Trophoblast cell (in vitro differentiated cells and primary cell): ENCODE measurements around the gene PLIN4.
"Not testable (repeated sequence)": the region's sequence is repeated elsewhere in the genome, so short reads cannot be mapped to it uniquely, and the experiment has no call there.

Experiments
- DNase-seq, 2 donors: peaks; one replicate each; pipeline ENCODE4 v3.0.0-alpha.2; 2016
- H2AFZ ChIP-seq: 2 replicates; pipeline ENCODE4 v1.6.1; 2013; ENCODE audit warnings: low read length, moderate library complexity, mild to moderate bottlenecking; ENCODE audit not compliant: insufficient read depth, poor library complexity
- H2AK5ac ChIP-seq: 2 replicates; pipeline ENCODE4 v1.6.1; 2013; ENCODE audit warnings: mild to moderate bottlenecking, low read length
- H2BK120ac ChIP-seq: 2 replicates; pipeline ENCODE4 v1.6.1; 2013; ENCODE audit warnings: low read length, mild to moderate bottlenecking, moderate library complexity; ENCODE audit not compliant: insufficient read depth, poor library complexity
- H2BK12ac ChIP-seq: 2 replicates; pipeline ENCODE4 v1.6.1; 2013; ENCODE audit warnings: mild to moderate bottlenecking, low read length, moderate library complexity
- H2BK5ac ChIP-seq: 2 replicates; pipeline ENCODE4 v1.6.1; 2013; ENCODE audit warnings: low read length, low read depth, moderate library complexity, mild to moderate bottlenecking; ENCODE audit not compliant: poor library complexity
- H3K14ac ChIP-seq: 2 replicates; pipeline ENCODE4 v1.6.1; 2013; ENCODE audit warnings: mild to moderate bottlenecking, low read length
- H3K18ac ChIP-seq: 2 replicates; pipeline ENCODE4 v1.6.1; 2013; ENCODE audit warnings: mild to moderate bottlenecking, low read length
- H3K23ac ChIP-seq: 2 replicates; pipeline ENCODE4 v1.6.1; 2013; ENCODE audit warnings: low read length
- H3K27ac ChIP-seq: 2 replicates; pipeline ENCODE4 v1.5.1; 2013; ENCODE audit warnings: low read depth, mild to moderate bottlenecking, inconsistent platforms, low read length, moderate library complexity
- H3K27me3 ChIP-seq: 2 replicates; pipeline ENCODE4 v1.6.1; 2013; ENCODE audit warnings: inconsistent platforms, mild to moderate bottlenecking, low read length, moderate library complexity; ENCODE audit not compliant: insufficient read depth
- H3K36me3 ChIP-seq, 2 experiments: 1 replicate in 1 of 2; 2 replicates in 1 of 2; pipeline ENCODE4 v1.6.1; 2013; ENCODE audit warnings: low read length in 2 of 2, mild to moderate bottlenecking in 2 of 2, moderate library complexity in 1 of 2; ENCODE audit not compliant: insufficient read depth in 2 of 2, control insufficient read depth in 1 of 2
- H3K4ac ChIP-seq: 2 replicates; pipeline ENCODE4 v1.6.1; 2013; ENCODE audit warnings: low read depth, mild to moderate bottlenecking, low read length, moderate library complexity
- H3K4me1 ChIP-seq, 2 experiments: 1 replicate in 1 of 2; 2 replicates in 1 of 2; pipeline ENCODE4 v1.6.1; 2013; ENCODE audit warnings: low read length in 2 of 2, mild to moderate bottlenecking in 2 of 2, moderate library complexity in 1 of 2; ENCODE audit not compliant: insufficient read depth in 2 of 2, control insufficient read depth in 1 of 2
- H3K4me2 ChIP-seq: 2 replicates; pipeline ENCODE4 v1.6.1; 2013; ENCODE audit warnings: inconsistent platforms, mild to moderate bottlenecking, low read length, moderate library complexity
- H3K4me3 ChIP-seq: 2 replicates; pipeline ENCODE4 v1.5.1; 2013; ENCODE audit warnings: mild to moderate bottlenecking, low read depth, low read length, inconsistent platforms
- H3K79me1 ChIP-seq: one replicate; pipeline ENCODE4 v1.6.1; 2013; ENCODE audit warnings: low read length
- H3K79me2 ChIP-seq: 2 replicates; pipeline ENCODE4 v1.6.1; 2013; ENCODE audit warnings: low read length, mild to moderate bottlenecking; ENCODE audit not compliant: control insufficient read depth, insufficient read depth, poor library complexity
- H3K9ac ChIP-seq: 2 replicates; pipeline ENCODE4 v1.6.1; 2013; ENCODE audit warnings: mild to moderate bottlenecking, low read length
- H3K9me3 ChIP-seq: 2 replicates; pipeline ENCODE4 v1.6.1; 2013; ENCODE audit warnings: low read depth, mild to moderate bottlenecking, control low read depth, inconsistent platforms, low read length; ENCODE audit not compliant: insufficient read depth
- H4K12ac ChIP-seq: 2 replicates; pipeline ENCODE4 v1.6.1; 2013; ENCODE audit warnings: low read depth, mild to moderate bottlenecking, low read length, moderate library complexity
- H4K8ac ChIP-seq: 2 replicates; pipeline ENCODE4 v1.6.1; 2013; ENCODE audit warnings: low read depth, mild to moderate bottlenecking, low read length, moderate library complexity
- H4K91ac ChIP-seq: one replicate; pipeline ENCODE4 v1.6.1; 2013; ENCODE audit warnings: low read depth, mild to moderate bottlenecking, low read length, moderate library complexity
- WGBS: extraction: QIAGEN DNeasy Blood & Tissue Kit; methylation state at CpG from one replicate; pipeline ENCODE4 v1.1.7; 2013; ENCODE audit warnings: missing lambda C conversion rate; ENCODE audit not compliant: insufficient read length, insufficient coverage; ENCODE audit errors: extremely low coverage; 5-methylcytosine and 5-hydroxymethylcytosine counted together

PLIN4 gene

DNA sequence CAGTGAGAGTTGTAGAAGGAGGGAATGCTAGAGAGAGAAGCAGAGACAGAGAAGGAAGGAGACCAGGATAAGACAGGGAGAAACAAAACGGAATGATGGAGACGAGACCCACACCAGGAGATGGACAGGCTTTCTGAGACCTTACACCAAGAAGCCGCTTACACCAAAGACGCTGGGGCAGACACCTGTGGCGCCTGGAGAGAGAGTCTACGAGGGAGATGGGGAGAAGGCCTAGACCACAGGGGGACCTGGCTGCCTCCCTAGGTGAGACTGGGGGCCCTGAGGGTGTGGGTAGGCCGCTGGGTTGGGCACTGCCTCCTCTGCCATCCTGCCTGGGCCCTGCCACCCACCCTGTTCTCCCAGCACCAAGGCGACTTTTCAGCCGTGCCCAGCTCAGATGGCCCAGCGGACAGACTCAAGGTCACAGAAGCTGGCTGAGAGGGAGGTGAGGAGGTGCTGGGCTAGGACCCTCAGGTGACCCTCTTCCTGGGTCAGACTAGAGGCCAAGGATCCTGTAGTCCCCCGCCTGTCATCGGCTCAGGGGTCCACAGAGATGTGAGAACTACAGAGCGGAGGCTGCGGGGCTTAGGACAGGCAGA lies 11.7 kb upstream of the PLIN4 start:
- no peak overlapping the region for H2AFZ ChIP-seq
- H2BK5ac ChIP-seq: no peak overlapping the region
- no peak overlapping the region for H4K91ac ChIP-seq
- DNase-seq: no peak
- H3K9ac ChIP-seq: no peak overlapping the region
- H2AK5ac ChIP-seq: no peak overlapping the region
- no peak overlapping the region for H3K23ac ChIP-seq
- H4K12ac ChIP-seq: no peak overlapping the region
- H3K4me3 ChIP-seq: no peak overlapping the region
- H3K27me3 ChIP-seq: peaks cover 3% of the 10 kb centered on the region
- H3K14ac ChIP-seq: no peak overlapping the region
- WGBS: no CpG with 5 or more reads among the region's 14 CpGs
- H2BK120ac ChIP-seq: no peak overlapping the region
- no peak overlapping the region for H2BK12ac ChIP-seq
- no peaks in the 10 kb centered on the region for H3K36me3 ChIP-seq
- H4K8ac ChIP-seq: no peak overlapping the region
- H3K4ac ChIP-seq: no peak overlapping the region
- peaks cover 4% of the 10 kb centered on the region for H3K9me3 ChIP-seq
- H3K4me1 ChIP-seq: peaks cover 0 to 5% of the 10 kb centered on the region in 2 experiments
- no peak overlapping the region for H3K4me2 ChIP-seq
- no peak overlapping the region for H3K27ac ChIP-seq
- no peaks in the 10 kb centered on the region for H3K79me2 ChIP-seq
- no peak overlapping the region for H3K18ac ChIP-seq
- no peaks in the 10 kb centered on the region for H3K79me1 ChIP-seq

DNA sequence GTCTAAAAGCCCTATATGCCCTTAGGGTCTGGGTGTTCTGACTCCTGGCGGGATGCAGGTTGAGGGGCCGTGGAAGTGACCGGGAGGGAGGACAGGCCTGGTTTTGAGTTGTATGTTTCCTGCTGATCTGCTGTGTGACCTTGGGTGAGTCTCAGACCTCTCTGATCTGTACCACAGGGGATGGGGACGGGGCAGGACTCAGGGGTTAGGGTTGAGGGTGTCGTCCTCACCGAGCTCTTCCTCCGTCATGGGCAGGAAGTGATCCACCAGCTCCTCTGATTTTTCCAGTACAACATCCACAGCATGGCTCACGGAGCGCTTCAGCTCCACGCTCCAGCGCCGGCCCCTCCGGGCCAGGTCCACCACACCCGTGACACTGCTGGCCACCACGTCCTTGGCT lies 10.6 kb upstream of the PLIN4 start:
- H3K79me2 ChIP-seq: no peaks in the 10 kb centered on the region
- H4K12ac ChIP-seq: no peak overlapping the region
- no peaks in the 10 kb centered on the region for H3K4me1 ChIP-seq
- no peaks in the 10 kb centered on the region for H3K79me1 ChIP-seq
- no peak overlapping the region for H2BK5ac ChIP-seq
- H3K23ac ChIP-seq: no peak overlapping the region
- no peak overlapping the region for H3K4me2 ChIP-seq
- no CpG with 5 or more reads among the region's 15 CpGs for WGBS
- no peak overlapping the region for H4K91ac ChIP-seq
- no peak overlapping the region for H3K27ac ChIP-seq
- no peak overlapping the region for H2BK120ac ChIP-seq
- no peaks in the 10 kb centered on the region for H3K36me3 ChIP-seq
- H2BK12ac ChIP-seq: no peak overlapping the region
- H3K14ac ChIP-seq: no peak overlapping the region
- H4K8ac ChIP-seq: no peak overlapping the region
- H3K9ac ChIP-seq: no peak overlapping the region
- H3K4me3 ChIP-seq: no peak overlapping the region
- H3K27me3 ChIP-seq: peaks cover under 1% of the 10 kb centered on the region
- no peak overlapping the region for H3K4ac ChIP-seq
- H3K9me3 ChIP-seq: peaks cover 4% of the 10 kb centered on the region
- no peak overlapping the region for H3K18ac ChIP-seq
- no peak overlapping the region for H2AFZ ChIP-seq
- no peak overlapping the region for H2AK5ac ChIP-seq
- DNase-seq: no peak

DNA sequence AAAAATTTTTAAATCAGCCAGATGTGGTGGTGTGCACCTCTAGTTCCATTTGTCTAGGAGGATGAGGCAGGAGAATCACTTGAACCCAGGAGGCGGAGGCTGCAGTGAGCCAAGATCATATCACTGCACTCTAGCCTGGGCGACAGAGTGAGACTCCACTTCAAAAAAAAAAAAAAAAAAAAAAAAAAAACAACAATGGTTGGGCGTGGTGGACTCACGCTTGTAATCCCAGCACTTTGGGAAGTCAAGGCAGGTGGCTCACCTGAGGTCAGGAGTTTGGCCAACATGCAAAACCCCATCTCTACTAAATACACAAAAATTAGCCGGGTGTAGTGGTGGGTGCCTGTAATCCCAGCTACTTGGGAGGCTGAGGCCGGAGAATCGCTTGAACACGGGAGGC lies 9.1 kb upstream of the PLIN4 start:
- H4K12ac ChIP-seq, H3K4ac ChIP-seq, H2BK12ac ChIP-seq, H3K4me3 ChIP-seq, H3K27ac ChIP-seq, H3K9ac ChIP-seq, H2BK120ac ChIP-seq, H2AFZ ChIP-seq, H3K14ac ChIP-seq, H3K23ac ChIP-seq, H3K36me3 ChIP-seq, H3K9me3 ChIP-seq, H2BK5ac ChIP-seq, H3K27me3 ChIP-seq, H3K18ac ChIP-seq, DNase-seq, H4K91ac ChIP-seq, H3K79me1 ChIP-seq, H3K4me2 ChIP-seq, H3K79me2 ChIP-seq, H3K4me1 ChIP-seq, H4K8ac ChIP-seq, H2AK5ac ChIP-seq: not testable (repeated sequence)
- no CpG with 5 or more reads among the region's 8 CpGs for WGBS

DNA sequence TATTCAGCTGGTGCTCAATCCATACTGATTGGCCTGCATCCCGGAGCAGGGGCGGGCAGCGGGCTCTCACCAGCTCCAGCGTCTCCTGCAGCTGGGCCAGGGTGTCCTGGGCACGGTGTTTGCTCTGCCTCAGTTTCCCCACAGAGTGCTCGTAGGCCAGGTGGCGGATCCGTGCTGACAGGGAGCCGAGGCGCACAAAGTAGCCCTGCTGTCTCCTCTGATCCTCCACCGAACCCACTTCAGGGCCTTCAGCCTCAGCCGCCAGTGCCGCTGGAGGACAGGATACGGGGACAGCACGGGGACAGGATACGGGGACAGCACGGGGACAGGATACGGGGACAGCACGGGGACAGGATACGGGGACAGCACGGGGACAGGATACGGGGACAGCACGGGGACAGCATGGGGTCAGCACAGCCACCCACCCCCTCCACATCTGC lies 7.3 kb upstream of the PLIN4 start:
- Histone ChIP-seq H3K14ac (no peak overlapping the region), H3K27ac (no peak overlapping the region), H2AFZ (no peak overlapping the region), H2BK12ac (no peak overlapping the region), H3K27me3 (no peaks in the 10 kb centered on the region), H3K36me3 (no peaks in the 10 kb centered on the region), H3K4me3 (no peak overlapping the region), H3K4me2 (no peak overlapping the region), H2BK5ac (no peak overlapping the region), H3K79me2 (no peaks in the 10 kb centered on the region), H3K9me3 (no peaks in the 10 kb centered on the region), H3K9ac (no peak overlapping the region), H4K12ac (no peak overlapping the region), H3K18ac (no peak overlapping the region), H2AK5ac (no peak overlapping the region), H3K79me1 (no peaks in the 10 kb centered on the region), H4K8ac (no peak overlapping the region), H3K23ac (no peak overlapping the region), H4K91ac (no peak overlapping the region), H3K4ac (no peak overlapping the region), H2BK120ac (no peak overlapping the region), H3K4me1 (peaks cover 1 to 4% of the 10 kb centered on the region in 2 experiments)
- no peak for DNase-seq
- no CpG with 5 or more reads among the region's 23 CpGs for WGBS
